GM18519 (cell line): ENCODE data around the gene SNW1.
"Not testable (repeated sequence)": the region's sequence is repeated elsewhere in the genome, so short reads cannot be mapped to it uniquely, and the experiment has no call there.

Experiments
- ATAC-seq: cut with Tn5 transposase; IDR thresholded peaks from one replicate; pipeline ENCODE4 v1.9.1; 2021; ENCODE audit warnings: mild to moderate bottlenecking, moderate library complexity; ENCODE audit not compliant: unreplicated experiment, low FRiP score

SNW1 gene

DNA sequence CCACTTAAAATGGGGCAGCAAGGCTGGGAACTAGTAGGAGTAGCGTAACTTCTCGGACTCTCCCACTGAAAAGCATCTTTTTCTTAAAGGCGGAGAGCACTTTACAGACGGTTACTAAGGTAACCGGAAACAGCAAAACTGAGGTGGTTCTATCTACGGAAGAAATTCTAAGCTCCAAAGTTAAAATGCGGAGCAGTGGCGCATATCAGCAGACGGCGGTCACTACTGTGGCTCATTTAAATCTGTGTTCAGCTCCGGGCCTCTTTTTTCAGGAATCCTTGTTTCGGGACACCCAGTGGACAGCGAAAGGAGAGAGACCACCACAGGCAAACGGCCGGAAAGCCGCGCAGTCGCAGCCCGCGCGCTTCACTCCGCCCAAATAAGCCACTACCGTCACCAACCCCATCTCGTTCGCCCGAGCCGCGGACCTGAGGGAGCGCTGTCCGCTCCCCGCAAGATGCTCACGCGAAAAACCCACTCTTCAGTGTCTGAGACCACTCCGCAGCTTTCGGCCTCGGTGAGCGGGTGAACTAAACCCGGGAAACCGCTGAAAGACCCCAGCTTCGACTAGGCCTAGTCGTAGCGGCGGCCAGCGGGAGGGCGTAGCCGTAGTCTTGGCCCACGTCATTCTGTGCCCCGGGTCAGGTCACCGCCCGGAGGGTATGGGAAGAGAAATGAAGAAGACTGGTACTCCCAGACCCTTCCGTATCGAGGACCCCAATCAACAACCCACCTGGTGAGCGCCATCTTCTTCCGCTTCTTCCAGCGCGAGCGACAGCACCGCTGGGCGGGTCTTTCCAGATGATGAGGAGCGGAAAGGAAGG lies at the start of gene SNW1:
Gene SNW1, minus strand, starts transcription at position 776 of the 824 bp plus-strand sequence. Its CDS starts 29 bp downstream, at position 747.
- ATAC-seq, result peak; percentile 29

DNA sequence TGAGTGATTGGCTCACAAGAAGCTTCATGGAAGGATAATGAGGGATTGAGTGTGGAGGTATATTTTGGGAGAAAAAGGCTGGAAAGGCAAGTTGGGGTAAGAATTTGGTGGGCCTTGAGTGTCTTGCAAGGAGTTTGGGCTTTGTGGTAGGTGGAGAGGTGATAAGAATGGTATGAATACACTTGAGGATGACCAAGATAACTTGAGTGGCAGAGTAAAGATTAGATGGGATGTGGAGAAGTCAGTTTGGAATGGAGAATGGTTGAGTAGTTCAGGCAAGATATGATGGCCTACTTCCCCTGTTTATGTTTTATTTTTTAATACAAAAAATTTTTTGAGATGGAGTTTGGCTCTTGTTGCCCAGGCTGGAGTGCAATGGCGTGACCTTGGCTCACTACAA lies 48.1 kb upstream of the SNW1 start:
- no peak for ATAC-seq

- ATAC-seq, result no peak
Observed at GRCh38 chr14:77808250-77808649, 47.3 kb upstream of the SNW1 start.

GRCh38 chr14:77805706-77806105 lies 44.8 kb upstream of the SNW1 start:
- ATAC-seq, result no peak

- no peak for ATAC-seq
Observed at GRCh38 chr14:77804592-77804991, 43.6 kb upstream of the SNW1 start.

- ATAC-seq, result no peak
Observed at GRCh38 chr14:77800814-77801213, 39.9 kb upstream of the SNW1 start.

DNA sequence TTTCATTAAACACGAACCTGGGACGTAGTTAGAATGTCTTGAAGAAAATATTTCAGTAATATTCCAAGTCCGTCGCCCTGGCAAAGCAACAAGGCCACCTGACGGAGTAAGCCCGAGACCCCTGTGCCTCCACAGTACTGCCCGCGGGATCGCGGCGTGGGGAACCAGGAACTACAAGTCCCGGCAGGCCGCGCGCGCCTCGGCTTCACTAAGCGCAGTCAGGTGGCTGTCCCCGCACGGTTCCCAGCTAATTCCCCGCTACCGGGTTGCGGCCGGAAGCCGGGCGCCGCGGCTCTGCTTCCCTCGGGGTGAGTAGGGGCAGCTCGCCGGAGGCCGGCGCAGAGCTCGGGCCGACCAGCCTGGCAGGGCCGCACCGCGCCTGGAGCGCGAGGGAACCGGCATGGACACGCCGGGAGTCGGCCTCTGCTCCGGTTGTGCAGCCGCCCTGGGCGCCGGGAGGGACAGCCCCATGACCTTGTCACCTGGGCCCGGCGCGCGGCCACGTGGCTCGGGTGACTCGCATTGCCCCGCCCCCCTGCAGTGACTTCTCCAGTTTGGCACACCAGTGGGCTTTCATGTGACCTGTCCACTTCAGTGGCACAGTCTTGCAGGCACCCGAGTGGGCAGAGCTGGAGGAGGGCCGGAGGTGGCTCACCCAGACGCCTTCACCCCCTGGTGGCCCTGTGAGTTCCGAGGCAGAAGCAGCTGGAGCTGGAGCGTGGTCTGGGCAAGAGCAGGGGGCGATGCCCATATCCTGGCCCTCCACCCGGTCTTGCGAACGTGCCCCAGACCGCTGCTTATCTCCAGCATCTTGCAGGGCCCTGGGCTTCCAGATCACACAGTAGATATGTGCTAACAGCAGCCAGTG lies 39.1 kb upstream of the SNW1 start, which contains the start of gene ADCK1:
Gene ADCK1, plus strand, starts transcription at position 247 of the 868 bp plus-strand sequence. CDS start 18,870 bp downstream, outside the sequence.
- ATAC-seq, result peak; percentile 94

DNA sequence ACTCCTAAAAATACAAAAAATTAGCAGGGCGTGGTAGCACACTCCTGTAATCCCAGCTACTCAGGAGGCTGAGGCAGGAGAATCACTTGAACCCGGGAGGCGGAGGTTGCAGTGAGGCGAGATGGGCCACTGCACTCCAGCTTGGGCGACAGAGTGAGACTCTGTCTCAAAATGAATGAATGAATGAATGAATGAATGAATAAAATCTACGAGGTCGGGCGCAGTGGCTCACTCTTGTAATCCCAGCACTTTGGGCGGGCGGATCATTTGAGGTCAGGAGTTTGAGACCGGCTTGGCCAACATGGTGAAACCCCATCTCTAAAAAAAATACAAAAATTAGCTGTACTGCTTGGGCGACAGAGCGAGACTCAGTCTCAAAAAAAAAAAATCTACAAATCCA lies 38.5 kb upstream of the SNW1 start:
- not testable (repeated sequence) for ATAC-seq

GRCh38 chr14:77794357-77794756 lies 33.4 kb upstream of the SNW1 start:
- ATAC-seq, result no peak

GRCh38 chr14:77793255-77793654 lies 32.3 kb upstream of the SNW1 start:
- not testable (repeated sequence) for ATAC-seq

- no peak for ATAC-seq
Observed at GRCh38 chr14:77791225-77791600, 30.3 kb upstream of the SNW1 start.

DNA sequence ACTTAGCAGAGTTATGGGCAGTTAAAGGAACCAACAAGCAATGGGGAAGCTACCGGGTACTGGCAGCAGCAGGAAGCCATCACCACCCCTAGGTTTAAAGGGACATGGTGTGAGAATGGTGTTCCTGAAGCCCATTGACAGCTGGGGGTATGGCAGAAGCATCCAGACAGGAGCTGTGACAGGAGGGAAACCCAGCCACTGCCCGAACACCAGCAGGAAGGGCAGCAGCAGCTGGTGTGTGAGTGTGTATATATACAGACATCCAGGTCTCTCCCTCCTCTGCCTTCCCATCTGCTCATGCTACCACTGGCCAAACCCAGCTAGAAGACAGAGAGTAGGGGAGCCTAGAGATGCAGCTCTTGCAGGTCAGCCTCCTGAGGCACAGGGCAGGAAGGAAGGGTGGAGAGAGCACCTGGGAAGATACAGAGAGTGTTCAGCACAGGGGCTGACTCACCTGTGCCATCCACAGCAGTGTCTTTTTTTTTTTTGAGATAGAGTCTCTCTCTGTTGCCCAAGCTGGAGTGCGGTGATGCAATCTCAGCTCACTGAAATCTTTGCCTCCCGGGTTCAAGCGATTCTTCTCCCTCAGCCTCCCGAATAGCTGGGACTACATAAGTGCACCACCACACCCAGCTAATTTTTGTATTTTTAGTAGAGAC lies 29.7 kb upstream of the SNW1 start:
- ATAC-seq, result no peak

DNA sequence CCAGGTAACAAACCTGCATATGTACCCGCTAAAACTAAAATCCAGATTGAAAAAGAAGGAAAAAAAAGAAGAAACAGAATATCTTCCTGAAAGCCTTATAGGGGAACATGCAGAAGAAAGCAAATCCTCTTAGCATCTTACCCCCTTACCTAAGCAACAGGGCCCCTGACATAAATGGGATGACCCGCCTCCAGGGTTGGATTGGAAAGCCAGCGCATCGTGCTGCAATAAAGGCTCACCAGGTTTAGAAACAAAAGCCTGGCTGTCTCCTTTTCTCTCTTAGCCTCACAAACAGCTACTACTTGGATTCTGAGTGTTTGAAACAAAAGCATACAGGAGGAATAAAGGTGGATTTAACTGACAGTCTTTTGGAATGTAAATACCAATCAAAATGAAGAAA lies 25.2 kb upstream of the SNW1 start:
- ATAC-seq, result no peak

GRCh38 chr14:77782202-77782601 lies 21.2 kb upstream of the SNW1 start:
- no peak for ATAC-seq

DNA sequence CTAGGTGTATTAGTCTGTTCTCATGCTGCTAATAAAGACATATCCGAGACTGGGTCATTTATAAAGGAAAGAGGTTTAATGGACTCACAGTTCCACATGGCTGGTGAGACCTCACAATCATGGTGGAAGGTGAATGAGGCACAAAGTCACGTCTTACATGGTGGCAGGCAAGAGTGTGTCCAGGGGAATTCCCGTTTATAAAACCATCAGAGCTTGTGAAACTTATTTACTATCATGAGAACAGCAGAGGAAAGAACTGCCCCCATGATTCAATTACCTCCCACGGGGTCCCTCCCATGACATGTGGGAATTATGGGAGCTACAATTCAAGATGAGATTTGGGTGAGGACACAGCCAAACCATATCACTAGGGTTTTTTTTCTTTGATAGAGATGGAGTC lies 13.0 kb upstream of the SNW1 start:
- not testable (repeated sequence) for ATAC-seq

- not testable (repeated sequence) for ATAC-seq
Observed at GRCh38 chr14:77768442-77769069, 7.6 kb upstream of the SNW1 start.

GRCh38 chr14:77763978-77764377 lies 3.0 kb upstream of the SNW1 start:
- ATAC-seq, result no peak

DNA sequence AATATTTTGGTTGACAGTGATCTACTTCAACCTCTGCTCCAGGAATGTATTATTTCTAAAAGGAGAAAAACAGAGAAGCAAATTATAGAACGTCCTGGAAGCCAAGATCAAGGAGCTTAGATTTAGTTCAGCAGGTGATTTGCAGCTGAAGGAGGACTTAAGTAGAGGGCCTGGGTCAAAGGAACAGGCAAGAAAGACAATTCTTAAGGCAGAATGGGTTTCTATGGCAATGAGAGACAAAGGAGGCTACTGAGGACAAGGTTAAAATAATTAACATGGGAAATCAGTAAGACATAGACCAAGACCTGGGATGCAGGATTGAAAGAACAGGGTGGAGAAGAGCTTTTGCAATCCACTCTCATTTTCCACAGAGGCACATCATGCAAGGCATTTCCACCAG lies 2.4 kb upstream of the SNW1 start:
- no peak for ATAC-seq

DNA sequence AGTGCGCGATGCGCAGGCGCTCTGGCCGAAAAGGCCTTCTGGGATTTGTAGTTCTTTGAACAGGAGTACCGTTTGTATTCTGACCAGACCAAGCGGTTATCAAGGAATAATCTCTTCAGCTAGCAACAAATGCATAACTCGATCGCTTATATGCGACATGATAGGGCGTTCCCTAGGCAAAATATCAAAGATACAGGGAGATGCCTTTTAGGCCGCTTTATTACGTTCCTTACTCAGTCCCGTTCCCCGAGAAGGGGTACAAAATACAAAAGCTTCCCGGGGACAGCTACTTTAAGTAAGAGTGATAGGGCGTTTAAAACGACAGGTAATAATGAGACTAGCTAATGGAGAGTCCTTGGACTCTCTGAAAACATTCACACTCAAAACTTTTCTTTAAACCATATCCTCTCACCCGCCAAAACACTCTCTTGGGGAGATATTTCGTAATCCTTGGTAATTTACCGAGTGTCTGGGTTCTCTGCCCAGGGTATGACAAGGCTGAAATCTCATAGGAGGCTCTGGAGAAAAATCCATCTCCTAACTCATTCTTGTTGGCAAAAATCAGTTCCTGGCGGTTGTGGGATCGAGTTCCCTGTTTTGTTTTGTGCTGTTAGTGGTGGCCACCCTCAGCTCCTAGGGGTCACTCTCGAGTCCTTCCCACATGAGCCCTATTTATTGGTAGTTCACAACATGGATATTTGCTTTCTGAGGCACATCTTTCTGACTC lies 412 bp upstream of the SNW1 start:
- ATAC-seq, result peak; percentile 98
